Left forelimb (tissue), 1 donor: ENCODE measurements around the gene SLC23A3.

Experiments used
- DNase-seq: peaks from one replicate; pipeline ENCODE4 v3.0.0-alpha.2; 2018; ENCODE audit warnings: low spot score

The SLC23A3 gene

GRCh38 chr2:219142329-219142728 is 27.5 kb downstream of the SLC23A3 start:
- DNase-seq, result no peak

- DNase-seq, result no peak
Measured at GRCh38 chr2:219140722-219141121, 29.1 kb downstream of the SLC23A3 start.

GRCh38 chr2:219133976-219134375 is 35.9 kb downstream of the SLC23A3 start:
- no peak for DNase-seq

- DNase-seq, result no peak
Measured at GRCh38 chr2:219131744-219132143, 38.1 kb downstream of the SLC23A3 start.

DNA sequence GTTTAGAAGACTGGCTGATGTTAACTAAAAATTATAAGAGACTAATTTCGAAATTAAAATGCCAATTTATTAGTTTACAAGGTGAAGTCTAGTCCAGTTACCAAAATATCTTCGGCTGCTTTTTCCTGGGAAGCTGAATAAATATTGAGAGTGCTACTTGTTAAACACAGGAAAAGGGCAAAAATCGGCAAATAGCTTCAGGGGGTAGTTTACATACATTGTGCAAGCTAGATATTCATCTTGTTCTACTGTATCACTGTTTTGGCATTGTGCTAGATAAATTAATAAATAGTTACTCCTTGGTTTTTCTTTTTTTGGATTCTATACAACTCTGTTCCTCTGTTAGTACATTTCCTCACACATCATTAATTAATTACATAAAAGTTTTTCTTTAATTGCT is 38.5 kb downstream of the SLC23A3 start:
- no peak for DNase-seq

DNA sequence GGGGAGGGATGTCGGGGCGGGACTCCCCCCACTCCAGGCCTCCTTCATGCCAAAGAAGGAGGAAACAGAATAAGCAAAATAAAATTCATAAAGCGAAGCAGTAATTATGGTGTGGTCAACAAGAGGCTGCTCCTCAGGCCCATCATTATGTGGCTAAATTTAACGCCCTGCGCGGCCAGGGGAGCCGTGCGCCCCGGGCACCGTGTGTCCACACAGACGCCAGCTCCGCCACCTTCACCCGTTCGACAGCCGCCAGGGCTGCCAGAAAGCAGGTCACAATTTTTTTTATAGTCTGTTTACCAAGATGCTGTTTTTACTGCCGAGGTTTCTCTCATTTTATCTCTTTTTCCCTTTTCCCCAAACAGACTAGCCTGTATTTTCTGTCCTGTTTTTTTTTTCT is 40.2 kb downstream of the SLC23A3 start:
- DNase-seq, result no peak

GRCh38 chr2:219128396-219128795 is 41.4 kb downstream of the SLC23A3 start:
- DNase-seq, result no peak

DNA sequence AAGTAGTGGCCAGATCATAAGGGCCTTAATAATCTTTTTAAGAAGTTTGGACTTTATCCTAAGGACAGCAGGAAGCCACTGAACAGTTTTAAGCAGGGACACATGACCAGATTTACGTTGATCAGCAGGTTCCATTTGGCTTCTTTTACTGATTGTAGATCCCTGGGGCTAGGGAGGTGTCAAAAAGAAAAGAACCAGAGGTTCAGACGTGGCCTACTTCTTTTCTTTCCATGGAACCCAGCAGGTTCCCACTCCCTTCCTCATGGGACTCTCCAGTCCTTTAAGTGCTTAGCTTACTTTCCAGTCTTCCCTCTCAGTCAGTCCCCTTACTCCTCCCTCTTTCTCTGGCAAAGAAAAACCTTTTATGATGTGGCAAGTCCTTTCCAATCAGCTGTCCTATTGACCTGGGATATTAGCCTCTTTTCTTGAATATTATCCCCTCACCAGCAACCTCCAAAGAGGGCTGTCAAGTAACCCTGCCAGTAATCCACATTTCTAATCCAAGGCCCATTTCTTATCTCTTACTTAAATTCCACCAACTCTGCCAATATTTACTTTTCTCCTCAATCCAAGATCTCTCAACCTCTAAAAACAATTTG is 42.7 kb downstream of the SLC23A3 start:
- DNase-seq, result no peak

DNA sequence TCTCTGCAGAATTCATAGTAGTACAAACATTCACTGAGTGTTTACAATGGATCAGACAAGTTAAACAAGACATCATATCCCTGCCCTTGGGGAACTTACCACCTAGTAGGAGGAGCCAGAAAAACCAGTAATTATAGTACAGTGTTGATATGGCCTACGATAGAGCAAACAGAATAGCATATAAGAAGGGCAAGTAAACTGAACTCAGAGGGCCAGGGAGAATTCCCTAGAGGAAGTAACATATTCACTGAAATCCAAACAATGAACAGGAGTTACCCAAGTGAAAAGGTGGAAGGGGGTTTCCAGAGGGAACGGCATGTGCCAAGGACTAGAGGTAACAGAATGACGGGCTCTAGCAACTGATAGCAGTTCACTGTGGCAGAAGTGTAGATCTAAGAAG is 43.3 kb downstream of the SLC23A3 start:
- DNase-seq, result no peak

DNA sequence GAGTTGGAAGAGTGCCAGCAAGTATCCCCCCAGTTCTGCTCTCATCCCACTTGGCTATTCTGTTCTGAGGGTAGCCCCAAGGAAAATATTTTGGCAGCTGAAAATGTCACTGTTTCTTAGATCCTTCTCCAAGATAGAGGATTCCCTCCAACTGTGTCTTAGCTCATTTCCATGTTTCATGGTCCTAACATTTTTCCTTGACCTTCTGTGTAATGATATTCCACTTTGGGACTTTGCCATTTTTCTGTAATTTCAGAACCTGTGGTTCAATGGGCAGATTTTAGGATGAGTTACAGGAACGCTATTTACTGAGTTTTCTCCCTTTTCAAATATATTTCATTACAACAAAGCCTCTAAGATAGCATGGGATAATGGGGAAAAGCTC is 44.0 kb downstream of the SLC23A3 start:
- DNase-seq, result no peak

GRCh38 chr2:219125225-219125885 is 44.5 kb downstream of the SLC23A3 start:
- DNase-seq, result no peak

DNA sequence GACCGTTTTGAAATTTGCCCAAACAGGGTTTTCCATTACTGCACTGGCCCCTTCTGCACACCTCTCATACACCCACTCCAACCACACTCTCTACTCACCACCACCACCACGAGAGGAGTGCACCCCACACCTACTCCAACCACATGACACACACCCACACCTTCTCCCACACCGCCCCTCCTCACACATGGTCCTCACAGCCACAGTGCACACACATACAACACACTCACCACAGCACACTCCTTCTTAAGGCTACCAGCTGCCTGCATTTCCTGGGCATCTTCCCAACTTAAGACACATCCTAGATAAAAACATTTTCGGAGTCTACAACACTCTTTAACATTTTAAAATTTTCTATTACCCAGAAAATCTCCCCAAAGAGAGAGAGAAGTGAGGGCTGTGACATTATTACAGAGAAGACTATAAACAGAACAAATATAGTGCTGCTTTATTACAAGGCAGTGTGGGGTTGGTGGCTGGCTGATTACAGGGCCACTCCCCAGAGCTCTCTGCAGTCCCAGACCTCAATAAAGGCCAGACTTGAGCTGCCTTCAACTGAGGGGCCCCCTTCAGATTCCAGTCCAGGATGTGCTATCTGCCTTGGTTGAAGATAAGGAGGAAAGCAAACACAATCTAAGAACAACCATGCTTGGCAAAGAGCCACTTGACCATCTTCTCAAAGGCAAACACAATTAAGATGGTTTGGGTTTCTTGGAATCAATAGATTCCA is 45.3 kb downstream of the SLC23A3 start:
- no peak for DNase-seq

DNA sequence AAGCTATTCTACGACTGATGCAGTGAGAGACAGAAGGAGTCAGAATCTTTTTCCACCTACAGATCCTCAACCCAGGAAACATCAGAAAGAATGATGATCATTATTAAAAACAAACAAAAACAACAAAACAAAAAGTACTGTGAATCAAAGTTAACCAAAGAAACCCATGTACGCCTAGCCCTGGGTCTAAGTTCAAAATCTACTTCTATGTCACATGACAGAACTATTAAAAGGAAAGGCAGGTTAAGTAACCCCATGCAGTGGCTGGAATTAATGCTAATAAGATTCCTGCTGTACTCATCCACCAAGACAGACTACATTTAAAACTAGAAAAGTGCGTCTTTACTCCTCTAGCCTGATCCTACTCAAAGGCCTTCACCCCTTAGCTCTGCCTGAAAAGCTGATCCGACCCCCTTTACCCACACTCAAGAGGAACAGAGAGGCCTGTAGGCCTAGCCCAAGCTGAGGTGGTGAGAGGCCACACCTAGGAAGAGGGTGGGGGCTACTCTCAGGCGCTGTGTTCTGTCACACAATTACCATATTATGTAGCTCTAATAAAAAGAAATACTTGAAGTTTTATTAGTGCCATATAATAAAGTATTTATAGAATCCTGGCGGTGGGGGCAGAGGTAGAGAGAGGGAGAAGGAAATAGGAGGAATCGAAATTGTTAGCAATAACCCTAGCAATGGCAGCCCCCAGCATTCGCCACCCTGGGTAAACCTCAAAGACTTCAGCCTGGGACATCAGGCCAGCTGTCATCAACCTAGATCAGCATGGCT is 46.3 kb downstream of the SLC23A3 start:
- no peak for DNase-seq

GRCh38 chr2:219122202-219122980 is 47.4 kb downstream of the SLC23A3 start:
- no peak for DNase-seq

GRCh38 chr2:219120082-219120481 is 49.7 kb downstream of the SLC23A3 start:
- no peak for DNase-seq

DNA sequence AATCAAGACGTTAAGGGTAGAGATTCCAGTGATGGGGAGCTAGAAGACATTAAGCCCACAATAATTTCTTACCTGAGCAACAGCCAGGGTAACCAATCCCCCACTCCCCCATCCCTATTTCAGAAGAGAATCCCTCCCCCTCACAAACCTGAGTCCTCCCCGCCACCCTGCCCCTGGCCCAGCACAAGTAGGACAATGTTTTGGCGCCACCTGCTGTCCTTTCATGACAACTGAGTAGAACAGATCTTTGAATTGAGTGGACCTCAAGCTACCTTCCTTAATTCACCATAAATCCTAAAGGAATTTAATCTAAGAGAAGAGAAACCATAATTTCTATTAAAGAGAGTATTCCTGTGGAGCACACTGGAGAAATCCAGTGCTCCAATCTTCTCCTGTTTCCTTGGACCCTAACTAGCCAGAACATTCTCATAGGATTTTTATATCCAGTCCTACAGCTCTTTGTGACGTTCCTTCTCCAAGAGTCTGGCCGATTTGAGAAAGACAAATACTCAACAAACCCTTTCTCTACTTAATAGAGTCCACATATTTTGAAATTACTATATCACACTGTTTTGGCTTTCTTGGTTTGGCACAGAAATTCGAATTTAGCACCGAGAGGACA is 50.3 kb downstream of the SLC23A3 start:
- peak; percentile 70 for DNase-seq

GRCh38 chr2:219118504-219118903 is 51.3 kb downstream of the SLC23A3 start:
- no peak for DNase-seq

GRCh38 chr2:219116776-219117646 is 52.8 kb downstream of the SLC23A3 start:
- DNase-seq, result no peak

DNA sequence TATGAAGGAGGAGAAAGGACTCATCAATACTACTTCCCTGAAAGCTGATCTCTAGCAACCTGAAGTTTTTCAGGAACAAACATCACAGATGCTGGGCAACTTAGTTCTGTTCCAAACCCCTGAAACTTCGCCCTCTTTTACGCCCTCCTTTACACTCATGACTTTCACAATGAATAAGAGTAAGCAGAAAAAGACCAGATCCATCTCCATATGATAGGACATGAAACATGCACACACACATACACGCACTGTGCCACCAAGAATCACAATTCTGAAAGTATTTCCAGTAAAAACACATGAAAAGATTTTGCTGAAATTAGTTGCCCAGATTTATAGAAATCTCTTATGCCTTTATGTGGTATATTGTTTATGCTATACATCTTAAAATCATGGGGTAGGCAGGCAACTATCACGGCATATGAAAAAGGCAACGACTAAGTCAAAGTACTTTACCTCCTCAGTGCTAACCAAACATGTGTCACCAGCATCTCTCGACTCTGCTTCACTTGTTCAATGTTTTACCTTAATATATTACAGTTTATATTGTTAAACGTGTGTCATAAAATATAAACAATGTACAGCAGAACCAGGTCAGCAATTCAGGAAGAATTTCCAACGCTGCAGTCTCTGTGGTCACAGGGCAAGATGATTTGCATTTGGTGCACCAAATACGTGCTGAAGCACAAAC is 57.0 kb downstream of the SLC23A3 start:
- DNase-seq, result no peak

GRCh38 chr2:219112062-219112406 is 57.8 kb downstream of the SLC23A3 start:
- no peak for DNase-seq
